ENCODE measurements around the gene ANXA9.

The ANXA9 gene

GRCh38 chr1:150974580-150975478 is 7.3 kb upstream of the ANXA9 start, which contains the start of gene CERS2:
Gene CERS2 (minus strand): TSS chr1:150974835. CDS start chr1:150969090, 5,745 bp downstream.
- peak; percentile 43 for DNase-seq

DNA sequence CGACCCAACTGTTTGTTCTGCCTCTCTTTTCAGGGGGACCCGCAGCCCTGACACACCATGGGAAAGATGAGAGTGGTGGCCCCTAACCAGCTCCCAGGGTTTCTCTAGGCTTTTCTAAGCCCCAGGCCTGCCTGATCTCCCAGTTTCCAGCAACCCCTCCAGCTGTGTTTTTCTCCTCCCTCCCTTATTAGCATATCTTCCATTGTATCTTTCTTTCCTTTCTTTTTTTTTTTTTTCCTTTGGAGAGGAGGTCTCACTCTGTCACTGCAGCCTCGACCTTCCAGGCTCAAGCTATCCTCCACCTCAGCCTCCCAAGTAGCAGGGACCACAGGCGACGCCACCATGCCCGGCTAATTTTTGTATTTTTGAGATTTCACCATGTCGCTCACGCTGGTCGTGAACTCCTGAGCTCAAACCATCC is 5.7 kb upstream of the ANXA9 start:
- DNase-seq, result no peak

GRCh38 chr1:150976879-150977694 is 5.0 kb upstream of the ANXA9 start:
- no peak for DNase-seq

DNA sequence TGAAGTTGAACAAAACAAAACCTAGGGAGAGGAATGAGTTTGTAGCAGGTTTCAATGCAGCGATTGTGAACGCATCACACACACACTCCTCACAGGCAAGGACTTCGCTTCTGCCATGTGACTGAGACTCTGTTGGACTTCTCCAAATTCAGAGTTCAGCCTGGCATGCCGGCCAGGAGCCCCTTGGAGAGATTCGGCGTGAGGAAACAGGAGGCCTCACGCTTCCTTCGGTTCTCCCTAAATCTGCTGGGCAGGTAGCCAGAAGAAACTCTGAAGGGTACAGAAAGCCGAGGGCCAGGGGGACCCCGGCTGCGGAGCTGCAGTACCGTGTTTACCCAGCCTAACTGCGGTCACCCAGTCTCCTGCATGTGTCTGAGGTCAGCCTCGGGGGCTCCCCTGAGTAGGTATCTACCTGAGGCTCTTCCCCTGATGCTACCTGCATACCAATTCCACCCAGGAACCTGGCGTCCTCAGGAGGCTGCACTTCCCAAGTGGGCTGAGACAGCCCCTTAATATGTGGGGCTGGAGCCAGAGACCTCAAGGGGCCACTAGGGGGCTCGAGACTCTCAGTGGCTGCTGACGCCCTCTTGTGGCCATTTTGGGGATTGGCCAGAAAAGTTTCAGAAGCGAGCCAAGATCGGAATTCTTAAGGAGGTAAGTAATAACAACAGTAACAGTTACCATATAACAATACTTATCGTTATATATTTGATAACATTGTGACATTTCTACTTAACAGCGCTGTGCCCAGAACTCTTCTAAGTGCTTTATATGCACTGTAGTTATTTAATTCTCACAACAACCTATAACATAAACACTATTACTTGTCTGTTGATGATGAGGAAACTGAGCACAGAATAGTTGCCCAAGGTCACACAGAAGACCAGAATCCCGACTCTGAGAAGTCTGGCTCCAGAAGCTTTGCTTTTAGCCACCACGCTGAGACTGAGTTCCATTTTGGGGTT is 2.7 kb upstream of the ANXA9 start:
- DNase-seq, result peak; percentile 85

DNA sequence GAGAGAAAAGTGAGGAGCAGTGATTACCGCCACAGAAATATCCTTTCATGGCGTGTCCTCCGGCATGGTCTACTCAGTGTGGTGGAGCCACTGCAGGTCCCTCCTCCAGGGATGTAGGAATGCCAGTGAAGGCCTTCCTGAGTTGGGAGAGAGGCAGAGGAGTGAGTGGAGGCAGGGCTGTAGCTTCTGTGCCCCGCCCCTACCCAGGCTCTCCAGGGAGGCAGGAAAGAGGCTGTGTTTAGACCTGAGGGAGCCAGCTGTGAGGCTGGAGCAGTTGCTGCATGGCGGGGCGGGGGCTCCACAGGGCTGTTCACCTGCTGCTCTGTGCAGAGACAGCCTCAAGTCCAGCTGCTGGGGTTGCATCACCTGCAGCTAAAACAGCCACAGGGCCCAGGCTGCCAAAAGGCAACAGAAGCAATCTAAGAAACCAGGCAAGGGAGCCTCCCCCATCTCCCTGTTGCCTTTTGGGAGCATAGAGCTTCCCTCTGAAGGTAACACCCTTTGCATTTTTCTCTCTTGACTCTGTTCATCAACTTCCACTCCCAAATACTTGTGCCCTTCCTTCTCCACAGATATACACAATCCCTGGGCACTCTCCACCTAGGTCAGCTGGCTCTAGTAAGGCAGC is 801 bp upstream of the ANXA9 start:
- no peak for DNase-seq

DNA sequence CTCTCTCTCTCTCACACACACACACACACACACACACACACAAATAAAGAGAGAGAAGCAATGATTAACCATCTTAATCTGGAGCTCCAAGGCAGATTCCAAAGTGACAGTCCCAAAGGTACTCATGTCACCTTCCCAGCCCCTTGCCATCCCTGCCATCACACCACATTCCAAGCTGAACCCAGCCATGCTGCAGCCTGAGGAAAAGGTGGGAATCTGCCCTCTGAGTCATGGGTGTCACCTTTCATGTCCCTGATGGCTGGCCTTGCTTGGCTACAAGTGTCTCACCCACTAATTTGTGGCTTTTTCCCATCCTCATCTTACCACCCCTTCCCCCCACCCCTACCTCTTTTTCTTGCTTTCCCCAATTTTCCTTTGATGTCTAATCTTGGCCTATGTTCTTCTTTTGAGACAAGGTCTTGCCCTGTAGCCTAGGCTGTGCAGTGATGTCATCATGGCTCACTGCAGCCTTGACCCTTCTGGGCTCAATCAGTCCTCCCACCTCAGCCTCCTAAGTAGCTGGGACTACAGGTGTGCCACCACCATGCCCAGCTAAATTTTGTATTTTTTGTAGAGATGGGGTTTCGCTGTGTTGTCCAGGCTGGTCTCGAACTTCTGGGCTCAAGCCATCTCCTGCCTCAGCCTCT is 3.2 kb downstream of the ANXA9 start:
- no peak for DNase-seq

DNA sequence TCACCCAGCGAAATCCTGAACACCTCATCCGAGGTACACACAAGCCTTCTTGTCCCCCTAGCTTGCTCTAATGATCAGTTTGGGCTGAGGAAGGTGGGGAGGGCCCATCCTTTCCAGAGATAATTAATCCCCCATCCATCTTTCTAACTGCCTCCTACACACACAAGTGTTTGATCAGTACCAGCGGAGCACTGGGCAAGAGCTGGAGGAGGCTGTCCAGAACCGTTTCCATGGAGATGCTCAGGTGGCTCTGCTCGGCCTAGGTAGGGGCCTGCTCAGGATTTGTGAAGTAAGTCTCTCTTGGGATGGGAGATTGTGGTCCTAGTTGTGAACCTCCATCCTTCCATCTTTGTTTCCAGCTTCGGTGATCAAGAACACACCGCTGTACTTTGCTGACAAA is 5.8 kb downstream of the ANXA9 start:
- DNase-seq, result no peak

GRCh38 chr1:150992626-150993025 is 10.5 kb downstream of the ANXA9 start:
- DNase-seq, result no peak

- no peak for DNase-seq
These were observed 12.2 kb downstream of the ANXA9 start for GRCh38 chr1:150994248-150994647.

DNA sequence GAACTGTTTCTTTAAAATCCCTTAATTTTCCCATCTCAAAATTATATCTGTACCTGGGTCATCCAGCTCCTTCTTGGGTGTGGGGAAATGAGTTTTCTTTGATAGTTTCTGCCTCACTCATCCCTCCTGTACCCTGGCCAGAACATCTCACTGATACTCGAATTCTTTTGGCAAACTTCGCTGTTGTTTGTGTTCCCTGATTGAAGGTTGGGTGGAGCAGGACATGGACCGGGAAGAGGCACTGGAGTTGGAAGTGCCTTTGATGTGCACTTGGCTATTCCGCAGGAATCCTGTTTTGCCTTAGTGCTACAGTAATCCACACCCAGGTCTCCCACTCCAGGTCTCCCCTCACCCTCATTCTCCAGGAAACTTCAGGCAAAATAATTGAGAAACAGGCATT is 13.4 kb downstream of the ANXA9 start:
- no peak for DNase-seq

DNA sequence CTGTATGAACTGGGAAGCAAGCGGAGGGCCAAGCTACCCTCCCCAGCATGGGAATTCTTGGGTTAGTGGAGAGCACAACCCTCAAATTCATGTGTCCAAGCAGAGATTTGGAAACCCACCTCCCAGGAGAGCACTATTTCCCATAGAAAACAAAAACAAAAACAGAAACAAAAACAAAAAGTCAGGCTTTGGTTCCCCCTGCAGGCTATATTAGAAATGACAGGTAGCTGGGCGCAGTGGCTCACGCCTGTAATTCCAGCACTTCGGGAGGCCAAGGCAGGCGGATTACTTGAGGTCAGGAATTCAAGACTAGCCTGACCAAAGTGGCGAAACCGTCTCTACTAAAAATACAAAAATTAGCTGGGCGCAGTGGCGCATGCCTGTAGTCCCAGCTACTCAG is 13.8 kb downstream of the ANXA9 start:
- DNase-seq, result peak; percentile 15

- no peak for DNase-seq
These were observed 15.2 kb downstream of the ANXA9 start for GRCh38 chr1:150997126-150997872.

GRCh38 chr1:150997949-150998348 is 15.9 kb downstream of the ANXA9 start:
- no peak for DNase-seq

GRCh38 chr1:150999051-150999674 is 17.1 kb downstream of the ANXA9 start:
- DNase-seq, result no peak

- DNase-seq, result no peak
These were observed 17.8 kb downstream of the ANXA9 start for GRCh38 chr1:150999926-151000325.

GRCh38 chr1:151000408-151000807 is 18.3 kb downstream of the ANXA9 start:
- no peak for DNase-seq

- DNase-seq, result no peak
These were observed 19.5 kb downstream of the ANXA9 start for GRCh38 chr1:151001602-151002001.

DNA sequence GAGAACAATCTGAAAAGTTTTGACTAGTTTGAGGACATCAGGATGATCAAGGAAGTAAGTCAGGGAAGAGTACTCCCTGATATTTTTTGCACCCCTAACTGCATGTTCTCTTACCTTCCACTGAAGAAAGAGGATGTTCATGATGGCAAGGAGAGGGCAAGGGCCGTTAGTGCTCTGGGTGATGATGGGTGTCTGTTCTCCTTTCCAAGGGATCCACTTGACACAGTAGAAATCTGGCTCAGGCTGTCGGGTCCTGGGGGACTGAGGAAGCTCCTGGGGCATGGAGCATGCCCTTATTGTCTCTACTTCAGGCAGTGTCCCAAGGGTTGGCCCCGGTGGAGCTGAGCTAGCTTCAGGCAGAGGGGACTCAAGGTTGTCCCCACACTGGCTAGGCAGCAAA is 20.0 kb downstream of the ANXA9 start:
- no peak for DNase-seq

GRCh38 chr1:151002611-151003010 is 20.5 kb downstream of the ANXA9 start:
- no peak for DNase-seq

DNA sequence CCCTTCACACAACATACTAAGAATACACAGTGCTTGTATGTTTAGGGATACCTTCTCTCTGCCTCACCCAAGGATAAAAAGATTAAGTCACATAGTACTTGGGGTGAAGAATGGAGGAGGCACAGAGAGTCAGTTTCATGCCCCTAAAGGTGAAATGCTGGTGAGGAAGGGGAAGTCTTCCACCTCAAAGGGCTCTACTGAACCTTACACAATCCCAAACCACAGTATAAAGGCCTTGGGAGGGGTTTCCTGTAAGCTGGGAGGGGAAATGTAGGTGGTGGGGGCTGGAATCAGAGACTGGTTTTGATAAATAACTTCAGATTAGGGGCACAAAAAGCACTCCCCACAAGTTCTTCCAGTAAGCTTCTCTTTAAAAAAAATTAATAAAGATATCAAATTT is 21.1 kb downstream of the ANXA9 start:
- DNase-seq, result no peak

Data from NCI-H1694 treated with DMSO at 0.1 percent for 48 hours (cell line).